IMR-90 (cell line): ENCODE data around the gene FAM149A. TPM values are rescaled to one million over a fixed set of nuclear protein-coding genes. Genes with fewer than 3 reads are reported as not detected.

Experiments used
- ATAC-seq: fragments of 200-7000 bp; cut with Tn5 transposase; 2 replicates; pipeline ENCODE4 v1.9.1; 2020; ENCODE audit warnings: low read depth, mild to moderate bottlenecking, moderate library complexity
- BruUV-seq: library from RNA; stranded (reverse); fragments of 400-500 nt; replicated peaks from 2 replicates; lab custom pipeline; 2021; lab: Mats Ljungman, UMichigan
- CTCF ChIA-PET: fragments of 300-600 bp; formaldehyde crosslinking; extraction: SDS; loops from one replicate; lab custom pipeline; 2021; ENCODE audit warnings: antibody characterized with exemption; lab: Yijun Ruan, JAX
- POLR2A ChIA-PET: fragments of 300-600 bp; sonication (Branson Sonifier 250); formaldehyde crosslinking; loops from one replicate; lab custom pipeline; 2022; ENCODE audit warnings: antibody characterized with exemption; ENCODE audit not compliant: unreplicated experiment; lab: Charles Lee
- DNase-seq: peaks from one replicate; pipeline ENCODE4 v3.0.0; 2013
- H2AFZ ChIP-seq: replicated peaks from 2 replicates; pipeline ENCODE3; 2013; ENCODE audit warnings: low read length, mild to moderate bottlenecking; ENCODE audit not compliant: poor library complexity
- H2AK5ac ChIP-seq: 2 replicates; pipeline ENCODE4 v1.6.1; 2013; ENCODE audit warnings: low read depth, low read length, inconsistent platforms
- H2AK9ac ChIP-seq: replicated peaks from 2 replicates; pipeline ENCODE3; 2013; ENCODE audit warnings: mild to moderate bottlenecking, low read depth, low read length, moderate library complexity; ENCODE audit not compliant: poor library complexity
- H2BK120ac ChIP-seq: 2 replicates; pipeline ENCODE4 v1.6.1; 2013; ENCODE audit warnings: low read depth, low read length, inconsistent platforms
- H2BK15ac ChIP-seq: 3 replicates; pipeline ENCODE4 v1.6.1; 2013; ENCODE audit warnings: low read depth, low read length, inconsistent platforms
- H2BK20ac ChIP-seq: 2 replicates; pipeline ENCODE4 v1.6.1; 2013; ENCODE audit warnings: low read depth, mild to moderate bottlenecking, inconsistent platforms, low read length, moderate library complexity
- H2BK5ac ChIP-seq: 2 replicates; pipeline ENCODE4 v1.6.1; 2013; ENCODE audit warnings: mild to moderate bottlenecking, low read depth, low read length, inconsistent platforms; ENCODE audit not compliant: poor library complexity, severe bottlenecking
- H3K14ac ChIP-seq: replicated peaks from 2 replicates; pipeline ENCODE4 v1.6.1; 2013; ENCODE audit warnings: low read depth, low read length, inconsistent platforms
- H3K18ac ChIP-seq: 2 replicates; pipeline ENCODE4 v1.6.1; 2013; ENCODE audit warnings: low read depth, low read length, control low read depth
- H3K23ac ChIP-seq: 2 replicates; pipeline ENCODE4 v1.6.1; 2013; ENCODE audit warnings: low read depth, low read length, inconsistent platforms
- H3K27ac ChIP-seq: 2 replicates; pipeline ENCODE4 v1.5.1; 2013; ENCODE audit warnings: mild to moderate bottlenecking, control low read depth, low read length; ENCODE audit not compliant: insufficient read depth
- H3K27me3 ChIP-seq: 2 replicates; pipeline ENCODE4 v1.6.1; 2013; ENCODE audit warnings: low read length; ENCODE audit not compliant: control insufficient read depth, insufficient read depth
- H3K36me3 ChIP-seq: 2 replicates; pipeline ENCODE4 v1.6.1; 2013; ENCODE audit warnings: low read length, mixed read lengths; ENCODE audit not compliant: control insufficient read depth, insufficient read depth
- H3K4ac ChIP-seq: 2 replicates; pipeline ENCODE4 v1.6.1; 2013; ENCODE audit warnings: low read depth, low read length, inconsistent platforms
- H3K4me1 ChIP-seq: 2 replicates; pipeline ENCODE4 v1.6.1; 2013; ENCODE audit warnings: low read length, mixed read lengths; ENCODE audit not compliant: control insufficient read depth, insufficient read depth
- H3K4me2 ChIP-seq: 2 replicates; pipeline ENCODE4 v1.6.1; 2013; ENCODE audit warnings: low read depth, mild to moderate bottlenecking, control low read depth, low read length, moderate library complexity
- H3K4me3 ChIP-seq: 2 replicates; pipeline ENCODE4 v1.5.1; 2013; ENCODE audit warnings: low read depth, mild to moderate bottlenecking, control low read depth, low read length, moderate library complexity; ENCODE audit not compliant: insufficient read depth
- H3K56ac ChIP-seq: 2 replicates; pipeline ENCODE4 v1.6.1; 2013; ENCODE audit warnings: low read length, inconsistent platforms; ENCODE audit not compliant: insufficient read depth; ENCODE audit errors: extremely low read depth
- H3K79me1 ChIP-seq, 2 experiments: 2 replicates each; pipeline ENCODE4 v1.6.1; 2013; ENCODE audit warnings: low read length in 2 of 2, inconsistent platforms in 1 of 2, low read depth in 1 of 2
- H3K9ac ChIP-seq: 2 replicates; pipeline ENCODE4 v1.6.1; 2013; ENCODE audit warnings: low read depth, low read length, control low read depth
- H3K9me1 ChIP-seq: 2 replicates; pipeline ENCODE4 v1.6.1; 2013; ENCODE audit warnings: low read length, inconsistent platforms; ENCODE audit not compliant: insufficient read depth
- H3K9me3 ChIP-seq: 2 replicates; pipeline ENCODE4 v1.6.1; 2013; ENCODE audit warnings: low read length; ENCODE audit not compliant: control insufficient read depth, insufficient read depth
- H4K20me1 ChIP-seq: 2 replicates; pipeline ENCODE4 v1.6.1; 2013; ENCODE audit warnings: low read length, inconsistent platforms; ENCODE audit not compliant: insufficient read depth
- H4K5ac ChIP-seq: 2 replicates; pipeline ENCODE4 v1.6.1; 2013; ENCODE audit warnings: mild to moderate bottlenecking, low read depth, low read length, control low read depth
- H4K8ac ChIP-seq, 2 experiments: 2 replicates each; pipeline ENCODE4 v1.6.1; 2013; ENCODE audit warnings: low read depth in 2 of 2, low read length in 2 of 2, control low read depth in 1 of 2, inconsistent platforms in 1 of 2
- H4K91ac ChIP-seq: 2 replicates; pipeline ENCODE4 v1.6.1; 2013; ENCODE audit warnings: low read depth, low read length, inconsistent platforms; ENCODE audit not compliant: insufficient read depth
- BHLHE40 ChIP-seq: fragments of 150-350 bp; IDR thresholded peaks from 2 replicates; pipeline ENCODE4 v1.6.1; 2016; ENCODE audit warnings: mild to moderate bottlenecking, low read depth, low read length
- CTCF ChIP-seq: conservative IDR thresholded peaks from 2 replicates; pipeline ENCODE4 v1.5.1; 2012; ENCODE audit warnings: mild to moderate bottlenecking, low read depth, low read length, improper control_type of control experiment
- MAZ ChIP-seq: IDR thresholded peaks from 2 replicates; pipeline ENCODE4 v1.6.1; 2012; ENCODE audit warnings: low read depth, mild to moderate bottlenecking, low read length, improper control_type of control experiment, moderate library complexity, borderline replicate concordance
- MXI1 ChIP-seq: IDR thresholded peaks from 2 replicates; pipeline ENCODE4 v1.6.1; 2012; ENCODE audit warnings: low read depth, mild to moderate bottlenecking, low read length, moderate library complexity, borderline replicate concordance
- NFE2L2 ChIP-seq: fragments of 150-350 bp; IDR thresholded peaks from 2 replicates; pipeline ENCODE4 v1.6.1; 2016; ENCODE audit warnings: low read depth, mild to moderate bottlenecking, low read length
- POLR2A ChIP-seq: IDR thresholded peaks from 2 replicates; pipeline ENCODE4 v1.6.1; 2012; ENCODE audit warnings: mild to moderate bottlenecking, low read depth, low read length
- RAD21 ChIP-seq: IDR thresholded peaks from 2 replicates; pipeline ENCODE4 v1.6.1; 2012; ENCODE audit warnings: low read length, improper control_type of control experiment
- RFX5 ChIP-seq: IDR thresholded peaks from 2 replicates; pipeline ENCODE4 v1.8.0; 2012; ENCODE audit warnings: low read depth, mild to moderate bottlenecking, low read length, moderate library complexity
- SMC3 ChIP-seq: fragments of 150-350 bp; IDR thresholded peaks from 2 replicates; pipeline ENCODE4 v1.6.1; 2016; ENCODE audit warnings: low read depth, mild to moderate bottlenecking, antibody characterized with exemption, low read length, moderate library complexity
- WGBS, 2 experiments: methylation state at CpG; one replicate each; pipeline versions ENCODE4 v1.1.5 to v1.1.7; 2013; ENCODE audit warnings: missing lambda C conversion rate in 2 of 2; ENCODE audit not compliant: insufficient read length in 1 of 2; ENCODE audit errors: extremely low coverage in 2 of 2; 5-methylcytosine and 5-hydroxymethylcytosine counted together
- dilution Hi-C: fragments of 300-500 bp; cut with HindIII; formaldehyde crosslinking; loops from one replicate; pipeline ENCODE4 v1.14.3; 2018; ENCODE audit warnings: low sequenced_read_pairs; ENCODE audit not compliant: unreplicated experiment
- in situ Hi-C: fragments of 300-500 bp; cut with MboI; formaldehyde crosslinking; loops from 3 replicates; pipeline ENCODE4 v1.14.3; 2019; ENCODE audit warnings: low sequenced_read_pairs, inconsistent platforms, mixed read lengths
- intact Hi-C: fragments of 100-400 bp; cut with micrococcal nuclease; formaldehyde crosslinking; loops from 2 replicates; pipeline ENCODE4 v1.10.0; 2022
- polyA plus RNA-seq, 3 experiments: library from polyadenylated mRNA; depleted of rRNA; stranded (reverse); fragments of >200 nt; gene quantifications; 2 replicates each; pipeline ENCODE4 v1.2.3, GENCODE V29; 2012; ENCODE audit warnings: low replicate concordance in 1 of 3
- total RNA-seq: library from RNA; depleted of rRNA; stranded (reverse); fragments of >200 nt; gene quantifications from 2 replicates; pipeline ENCODE4 v1.2.3, GENCODE V29; 2012

The FAM149A gene
- total and polyA plus RNA-seq, 2 of the 4 experiments (the other 2 are of a cell fraction): 0.54 to 0.70 TPM

- no peak for TF ChIP-seq MAZ
Observed at GRCh38 chr4:186201535-186202230, 97.2 kb downstream of the FAM149A start (continued).

- Histone ChIP-seq H3K9me3 (no peaks in the 10 kb centered on the region), H3K4ac (no peak overlapping the region), H4K91ac (no peak overlapping the region), H3K56ac (no peak overlapping the region), H2AK9ac (no peak overlapping the region), H3K4me1 (no peaks in the 10 kb centered on the region; the same call in 1 of the 2 replicates), H3K4me3 (no peak overlapping the region), H3K9me1 (peaks cover 4% of the 10 kb centered on the region; the same call in 1 of the 2 replicates), H3K79me1 (no peaks in the 10 kb centered on the region), H3K36me3 (no peaks in the 10 kb centered on the region), H3K27ac (no peak overlapping the region), H4K5ac (no peak overlapping the region), H4K8ac (no peak overlapping the region), H3K18ac (no peak overlapping the region), H3K4me2 (no peak overlapping the region), H2AK5ac (no peak overlapping the region), H2BK120ac (no peak overlapping the region), H2BK20ac (no peak overlapping the region), H2AFZ (peak overlapping the region; percentile 26), H3K27me3 (no peaks in the 10 kb centered on the region), H3K23ac (no peak overlapping the region), H2BK15ac (no peak overlapping the region), H3K14ac (no peak overlapping the region), H2BK5ac (no peak overlapping the region), H4K20me1 (no peaks in the 10 kb centered on the region), H3K9ac (no peak overlapping the region)
- dilution Hi-C loops: no loop called here
- WGBS, 2 experiments: 96% methylated on average over 6 of the region's 8 CpGs; no CpG with 5 or more reads in 1 of the 2 experiments
- no TSS peak for BruUV-seq
- DNase-seq (no peak), ATAC-seq (no peak)
- CTCF ChIA-PET: interaction anchor here (1.1 to 1.5 kb wide), 2 partner anchors 10 to 12 kb away, joined by 3 to 5 read pairs; no protein-coding TSS in a partner anchor
- intact Hi-C loops: loop anchor here (1.0 kb wide), 1 partner anchor 10 kb away; no protein-coding TSS in a partner anchor
- TF ChIP-seq CTCF (no peak), POLR2A (no peak), NFE2L2 (no peak), MAZ (no peak), MXI1 (no peak), RFX5 (no peak), BHLHE40 (no peak), RAD21 (no peak), SMC3 (no peak)
- in situ Hi-C loops: no loop called here
- POLR2A ChIA-PET: interaction anchor here (1.2 kb wide), 1 partner anchor 9 kb away, joined by 3 read pairs; no protein-coding TSS in a partner anchor
Observed at GRCh38 chr4:186202490-186203140, 98.1 kb downstream of the FAM149A start.
